Activated CD8-positive, alpha-beta T cell treated with anti-CD3 and anti-CD28 coated beads for 36 hours (primary cell): Measurements from ENCODE around the gene COL6A6. TPM values are rescaled to one million over a fixed set of nuclear protein-coding genes. Genes with fewer than 3 reads are reported as not detected.

Experiments
- ATAC-seq: fragments of 200-7000 bp; cut with Tn5 transposase; one replicate; pipeline ENCODE4 v1.10.0; 2021; ENCODE audit warnings: mild to moderate bottlenecking, moderate library complexity
- CTCF ChIA-PET: fragments of 350-600 bp; sonication (Branson Sonifier 250); formaldehyde crosslinking; loops from one replicate; lab custom pipeline; 2021; ENCODE audit warnings: antibody characterized with exemption; lab: Charles Lee
- POLR2A ChIA-PET: fragments of 350-600 bp; sonication (Branson Sonifier 250); formaldehyde crosslinking; loops from one replicate; lab custom pipeline; 2021; ENCODE audit warnings: antibody characterized with exemption; lab: Charles Lee
- DNase-seq: peaks from one replicate; pipeline ENCODE4 v3.0.0-alpha.2; 2020
- H3K27ac Mint-ChIP-seq: one replicate; pipeline ENCODE4 v1.8.0; 2021; ENCODE audit warnings: mild to moderate bottlenecking, mixed read lengths
- H3K27me3 Mint-ChIP-seq: one replicate; pipeline ENCODE4 v1.8.0; 2021; ENCODE audit warnings: mixed read lengths
- H3K36me3 Mint-ChIP-seq: one replicate; pipeline ENCODE4 v1.8.0; 2021; ENCODE audit warnings: low read depth, mixed read lengths
- H3K4me1 Mint-ChIP-seq: one replicate; pipeline ENCODE4 v1.8.0; 2021; ENCODE audit warnings: low read depth, mixed read lengths
- H3K4me3 Mint-ChIP-seq: one replicate; pipeline ENCODE4 v1.8.0; 2021; ENCODE audit warnings: mild to moderate bottlenecking, moderate library complexity, mixed read lengths
- H3K9me3 Mint-ChIP-seq: one replicate; pipeline ENCODE4 v1.8.0; 2021; ENCODE audit warnings: mixed read lengths
- CTCF ChIP-seq: fragments of 200-600 bp; IDR thresholded peaks from one replicate; pipeline ENCODE4 v1.8.0; 2022; ENCODE audit warnings: antibody characterized with exemption, mild to moderate bottlenecking
- intact Hi-C: fragments of 100-400 bp; cut with micrococcal nuclease; formaldehyde crosslinking; loops from one replicate; pipeline ENCODE4 v1.10.0; 2022
- total RNA-seq, 2 experiments: library from RNA; stranded (reverse); gene quantifications; one replicate each; pipeline ENCODE4 v1.2.3, GENCODE V29; 2021

Gene COL6A6
- total RNA-seq, 2 experiments from 2014 or later, result not detected

- intact Hi-C loops, result no loop called here
- Mint-ChIP-seq H3K4me1 (no peaks in the 10 kb centered on the region), H3K9me3 (no peaks in the 10 kb centered on the region), H3K27me3 (peaks cover 11% of the 10 kb centered on the region), H3K27ac (no peak overlapping the region), H3K36me3 (no peaks in the 10 kb centered on the region), H3K4me3 (no peak overlapping the region)
- no peak for TF ChIP-seq CTCF
- DNase-seq (no peak), ATAC-seq (no peak)
- POLR2A ChIA-PET, result no interaction called here
- CTCF ChIA-PET, result no interaction called here
Measured at GRCh38 chr3:130504701-130505100, 12.3 kb upstream of the COL6A6 start.

GRCh38 chr3:130506031-130506430 lies 10.9 kb upstream of the COL6A6 start:
- POLR2A ChIA-PET, result no interaction called here
- CTCF ChIA-PET, result no interaction called here
- Mint-ChIP-seq H3K4me3 (no peak overlapping the region), H3K9me3 (no peaks in the 10 kb centered on the region), H3K36me3 (no peaks in the 10 kb centered on the region), H3K27me3 (peaks cover 12% of the 10 kb centered on the region), H3K27ac (no peak overlapping the region), H3K4me1 (no peaks in the 10 kb centered on the region)
- intact Hi-C loops, result no loop called here
- TF ChIP-seq CTCF, result no peak
- ATAC-seq (no peak), DNase-seq (no peak)

GRCh38 chr3:130507746-130508145 lies 9.2 kb upstream of the COL6A6 start:
- CTCF ChIA-PET, result interaction anchor here (1.2 kb wide), 1 partner anchor 19 kb away, joined by 3 read pairs; no protein-coding TSS in a partner anchor
- intact Hi-C loops, result no loop called here
- ATAC-seq, result no peak
- Mint-ChIP-seq H3K36me3 (no peaks in the 10 kb centered on the region), H3K27ac (no peak overlapping the region), H3K4me3 (no peak overlapping the region), H3K9me3 (no peaks in the 10 kb centered on the region), H3K27me3 (peaks cover 13% of the 10 kb centered on the region), H3K4me1 (no peaks in the 10 kb centered on the region)
- TF ChIP-seq CTCF, result no peak
- POLR2A ChIA-PET, result no interaction called here
- DNase-seq, result no peak

- intact Hi-C loops, result no loop called here
- Mint-ChIP-seq H3K9me3 (no peaks in the 10 kb centered on the region), H3K4me1 (no peaks in the 10 kb centered on the region), H3K27ac (no peak overlapping the region), H3K27me3 (peaks cover 13% of the 10 kb centered on the region), H3K36me3 (no peaks in the 10 kb centered on the region), H3K4me3 (no peak overlapping the region)
- TF ChIP-seq CTCF, result no peak
- POLR2A ChIA-PET, result no interaction called here
- ATAC-seq (no peak), DNase-seq (no peak)
- CTCF ChIA-PET, result no interaction called here
Measured at GRCh38 chr3:130509008-130509407, 8.0 kb upstream of the COL6A6 start.

- no peak for DNase-seq
- Mint-ChIP-seq H3K27me3 (peaks cover 29% of the 10 kb centered on the region), H3K4me3 (no peak overlapping the region), H3K27ac (no peak overlapping the region), H3K36me3 (no peaks in the 10 kb centered on the region), H3K4me1 (no peaks in the 10 kb centered on the region), H3K9me3 (no peaks in the 10 kb centered on the region)
- intact Hi-C loops, result no loop called here
- TF ChIP-seq CTCF, result no peak
- ChIA-PET CTCF (interaction anchor here (0.9 kb wide), 1 partner anchor 24 kb away, joined by 4 read pairs; no protein-coding TSS in a partner anchor), POLR2A (no interaction called here)
- ATAC-seq, result no peak
Measured at GRCh38 chr3:130514681-130515080, 2.3 kb upstream of the COL6A6 start.
